Measurements from ENCODE around the gene DUOX1.

Gene DUOX1

DNA sequence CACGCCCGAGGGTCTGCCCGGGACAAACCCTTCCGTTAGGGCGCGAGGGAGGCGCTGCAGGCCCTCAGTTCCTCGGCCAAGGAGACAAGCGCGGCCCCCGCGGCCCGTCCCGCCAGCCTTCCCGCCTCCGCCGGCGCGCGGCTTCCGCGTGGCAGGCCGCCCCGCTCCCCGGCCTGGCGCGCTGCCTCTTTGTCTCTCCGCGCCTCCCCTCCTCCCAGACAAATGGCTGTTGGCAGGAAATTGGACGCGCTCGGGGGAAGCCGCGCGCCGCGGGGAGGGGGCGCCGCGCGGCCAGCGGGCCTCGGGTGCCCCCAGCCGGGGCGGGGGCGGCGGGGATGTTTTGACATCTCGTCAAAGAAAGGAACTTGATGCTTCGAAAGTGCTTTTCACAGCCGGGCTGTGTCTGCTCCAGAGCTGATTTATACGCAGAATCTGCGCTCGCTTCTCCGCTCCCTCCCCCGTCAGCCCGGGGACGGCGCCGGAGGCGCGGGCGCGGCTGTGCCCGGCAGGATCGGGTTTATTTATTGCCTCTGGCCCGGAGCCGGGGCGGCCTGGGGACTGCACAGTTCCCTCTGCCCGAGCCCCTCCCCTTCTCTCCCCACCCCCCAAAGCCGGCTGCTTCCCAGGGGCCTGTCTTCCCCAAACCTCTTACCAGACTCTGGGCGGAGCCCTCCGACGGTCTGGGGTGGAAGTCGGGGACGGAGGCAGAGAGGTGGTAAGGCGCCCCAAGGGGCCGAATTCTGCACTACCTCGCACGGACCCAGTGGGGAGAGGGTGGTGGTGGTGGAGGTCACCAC, 37.2 kb downstream of the DUOX1 start:
- peak; percentile 96 for FAIRE-seq
- DNase-seq (ENCODE audit: insufficient read length) = peak; percentile 90
- TF ChIP-seq POLR2AphosphoS5 (IDR thresholded peaks at IDR 0.05; ENCODE audit: low read depth, low read length) (no peak; the same call in 1 of the 2 replicates), POLR2A (IDR thresholded peaks at IDR 0.05; ENCODE audit: low read depth, low read length) (peak; percentile 71), TAF1 (IDR thresholded peaks at IDR 0.05; ENCODE audit: borderline replicate concordance, low read depth, low read length) (peak; percentile 31; the same call in 1 of the 2 replicates)

- FAIRE-seq (no peak), DNase-seq (ENCODE audit: insufficient read length) (no peak)
- TF ChIP-seq TAF1 (IDR thresholded peaks at IDR 0.05; ENCODE audit: borderline replicate concordance, low read depth, low read length) = no peak
- TF ChIP-seq POLR2A (IDR thresholded peaks at IDR 0.05; ENCODE audit: low read depth, low read length) = no peak
- TF ChIP-seq POLR2AphosphoS5 (IDR thresholded peaks at IDR 0.05; ENCODE audit: low read depth, low read length) = no peak
These were observed 37.9 kb downstream of the DUOX1 start for GRCh38 chr15:45167631-45168205.

GRCh38 chr15:45168286-45168685, 38.5 kb downstream of the DUOX1 start:
- no peak for DNase-seq (ENCODE audit: insufficient read length)
- TF ChIP-seq POLR2A (IDR thresholded peaks at IDR 0.05; ENCODE audit: low read depth, low read length) (no peak), TAF1 (IDR thresholded peaks at IDR 0.05; ENCODE audit: borderline replicate concordance, low read depth, low read length) (no peak), POLR2AphosphoS5 (IDR thresholded peaks at IDR 0.05; ENCODE audit: low read depth, low read length) (no peak)
- no peak for FAIRE-seq

DNA sequence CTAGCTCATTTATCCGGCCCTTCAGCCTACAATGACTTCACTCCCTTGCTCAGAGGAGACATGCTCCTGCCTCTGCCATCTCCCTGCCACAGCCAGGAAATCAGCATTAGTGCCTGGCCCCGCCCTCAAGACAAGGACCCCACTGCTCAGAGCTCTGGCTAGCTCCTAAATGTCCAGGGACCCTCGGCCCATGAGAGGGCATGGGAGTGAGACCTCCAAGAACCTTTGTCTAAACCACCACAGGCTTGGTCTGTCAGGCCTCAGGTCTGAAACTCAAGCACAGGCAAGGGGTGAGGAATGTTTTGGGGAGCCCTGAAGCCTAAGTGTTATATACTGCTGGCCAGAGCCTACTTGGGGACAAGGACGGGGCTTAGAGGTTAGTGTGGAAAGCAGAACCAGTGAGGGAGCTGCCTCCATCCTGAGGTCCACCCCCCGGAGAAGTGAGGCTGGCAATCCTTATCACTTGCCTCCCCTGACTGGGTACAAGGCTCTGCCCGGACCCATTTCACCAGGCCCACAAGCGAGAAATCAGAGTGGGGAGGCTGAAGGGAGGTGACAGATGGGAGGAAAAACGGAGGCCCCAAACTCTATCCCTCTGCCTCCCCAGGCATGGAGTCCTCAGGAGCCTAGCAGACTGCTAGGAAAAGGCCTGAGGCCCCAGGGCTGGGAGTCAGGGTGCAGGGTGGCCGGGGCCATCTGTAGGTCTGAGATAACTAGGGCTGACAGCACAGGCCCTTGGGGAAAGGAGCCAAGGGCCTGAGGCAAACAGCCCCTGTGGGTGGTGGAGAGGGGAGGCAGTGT, 39.2 kb downstream of the DUOX1 start:
- no peak for DNase-seq (ENCODE audit: insufficient read length)
- no peak for FAIRE-seq
- TF ChIP-seq POLR2AphosphoS5 (IDR thresholded peaks at IDR 0.05; ENCODE audit: low read depth, low read length) = no peak
- TF ChIP-seq POLR2A (IDR thresholded peaks at IDR 0.05; ENCODE audit: low read depth, low read length) = no peak
- no peak for TF ChIP-seq TAF1 (IDR thresholded peaks at IDR 0.05; ENCODE audit: borderline replicate concordance, low read depth, low read length)

DNA sequence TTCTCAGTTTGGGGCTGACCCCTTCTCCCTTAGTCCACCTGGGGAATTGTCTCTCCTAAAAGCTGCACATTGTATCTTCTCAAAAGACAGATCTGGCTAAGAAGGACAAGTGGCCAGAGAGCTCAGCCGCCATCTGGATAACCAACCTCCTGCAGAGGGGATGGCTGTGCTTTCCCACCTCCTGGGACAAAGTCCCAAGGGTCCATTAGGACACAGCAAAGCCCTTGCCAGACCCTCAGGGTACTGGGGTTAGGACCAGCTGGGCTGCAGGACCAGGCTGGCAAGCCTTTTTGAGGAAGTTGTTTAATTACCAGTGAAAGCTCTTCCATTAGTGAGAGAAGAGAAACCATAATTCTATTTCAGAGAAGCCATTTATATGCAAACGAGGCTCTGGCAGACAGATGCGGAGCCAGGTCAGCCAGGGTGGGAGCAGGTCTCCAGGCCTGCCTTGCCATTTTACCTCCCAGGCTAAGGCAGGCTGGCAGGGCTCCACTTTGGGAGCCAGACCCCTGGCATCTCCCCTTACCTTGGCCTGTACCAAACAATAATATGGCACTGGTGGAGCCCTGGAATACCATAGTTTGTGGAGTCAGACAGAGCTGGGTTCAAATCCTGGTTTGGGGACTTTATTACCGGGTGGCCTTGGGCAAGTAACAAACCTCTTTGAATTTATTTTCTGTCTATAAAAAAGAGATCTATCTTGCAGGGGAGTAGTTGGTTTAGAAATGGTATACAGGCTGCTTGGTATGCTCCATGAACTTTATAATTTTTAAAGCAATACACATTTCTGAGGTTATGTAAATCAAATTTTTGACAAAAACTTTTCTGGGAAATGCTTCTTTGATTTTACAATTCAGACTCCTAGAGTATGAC, 40.0 kb downstream of the DUOX1 start:
- TF ChIP-seq TAF1 (IDR thresholded peaks at IDR 0.05; ENCODE audit: borderline replicate concordance, low read depth, low read length) = no peak
- no peak for TF ChIP-seq POLR2A (IDR thresholded peaks at IDR 0.05; ENCODE audit: low read depth, low read length)
- no peak for FAIRE-seq
- no peak for DNase-seq (ENCODE audit: insufficient read length)

DNA sequence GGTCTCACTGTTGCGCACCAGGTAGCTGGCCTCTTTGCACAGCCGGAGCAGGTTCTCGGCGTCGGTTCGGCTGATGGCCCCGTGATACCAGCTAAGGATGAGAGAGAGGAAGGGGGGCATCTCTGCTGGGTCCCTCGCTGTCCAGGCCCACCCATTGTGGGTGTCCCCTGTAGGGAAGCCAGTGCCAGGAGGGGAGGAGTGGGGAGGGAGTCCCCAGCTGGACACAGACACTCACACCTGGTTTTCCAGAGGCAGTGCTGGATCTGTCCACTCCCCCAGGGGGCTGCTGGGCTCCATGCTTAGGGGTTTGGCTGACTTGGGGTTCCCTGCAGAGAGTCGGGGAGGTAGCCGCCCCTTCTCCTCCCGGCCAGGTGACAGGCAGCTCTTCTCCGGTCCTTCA, 42.1 kb downstream of the DUOX1 start:
- no peak for DNase-seq (ENCODE audit: insufficient read length)
- FAIRE-seq = no peak

GRCh38 chr15:45174069-45174468, 44.3 kb downstream of the DUOX1 start:
- FAIRE-seq (no peak), DNase-seq (ENCODE audit: insufficient read length) (no peak)
- TF ChIP-seq POLR2AphosphoS5 (IDR thresholded peaks at IDR 0.05; ENCODE audit: low read depth, low read length) (no peak), POLR2A (IDR thresholded peaks at IDR 0.05; ENCODE audit: low read depth, low read length) (no peak), TAF1 (IDR thresholded peaks at IDR 0.05; ENCODE audit: borderline replicate concordance, low read depth, low read length) (no peak)

More for the DNA sequence above, 42.1 kb downstream of the DUOX1 start:
- no peak for TF ChIP-seq POLR2AphosphoS5 (IDR thresholded peaks at IDR 0.05; ENCODE audit: low read depth, low read length)
- no peak for TF ChIP-seq TAF1 (IDR thresholded peaks at IDR 0.05; ENCODE audit: borderline replicate concordance, low read depth, low read length)
- no peak for TF ChIP-seq POLR2A (IDR thresholded peaks at IDR 0.05; ENCODE audit: low read depth, low read length)

DNA sequence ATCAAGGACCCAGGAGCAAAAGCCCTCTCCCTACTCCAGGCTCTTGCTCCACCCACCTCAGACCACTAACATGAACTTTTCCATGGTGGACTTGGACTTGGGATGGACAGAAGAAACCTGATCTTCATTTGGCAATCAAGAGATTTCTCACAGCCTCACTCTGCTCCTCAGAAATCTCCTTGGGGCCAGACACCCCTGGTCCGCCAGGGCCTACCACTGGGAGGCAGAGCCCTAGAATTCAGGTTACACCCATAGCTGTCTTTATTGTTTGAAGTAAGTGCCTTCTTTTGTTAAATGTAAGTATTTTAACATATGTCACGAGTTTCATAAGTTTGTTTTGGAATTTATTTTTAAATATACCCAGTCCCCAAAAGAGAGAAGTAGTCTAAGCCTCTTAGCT, 44.8 kb downstream of the DUOX1 start:
- no peak for TF ChIP-seq POLR2AphosphoS5 (IDR thresholded peaks at IDR 0.05; ENCODE audit: low read depth, low read length)
- TF ChIP-seq POLR2A (IDR thresholded peaks at IDR 0.05; ENCODE audit: low read depth, low read length) = no peak
- TF ChIP-seq TAF1 (IDR thresholded peaks at IDR 0.05; ENCODE audit: borderline replicate concordance, low read depth, low read length) = no peak
- FAIRE-seq (no peak), DNase-seq (ENCODE audit: insufficient read length) (no peak)

GRCh38 chr15:45177285-45177684, 47.5 kb downstream of the DUOX1 start:
- no peak for FAIRE-seq
- no peak for TF ChIP-seq POLR2A (IDR thresholded peaks at IDR 0.05; ENCODE audit: low read depth, low read length)
- TF ChIP-seq TAF1 (IDR thresholded peaks at IDR 0.05; ENCODE audit: borderline replicate concordance, low read depth, low read length) = no peak
- no peak for TF ChIP-seq POLR2AphosphoS5 (IDR thresholded peaks at IDR 0.05; ENCODE audit: low read depth, low read length)
- DNase-seq (ENCODE audit: insufficient read length) = no peak

DNA sequence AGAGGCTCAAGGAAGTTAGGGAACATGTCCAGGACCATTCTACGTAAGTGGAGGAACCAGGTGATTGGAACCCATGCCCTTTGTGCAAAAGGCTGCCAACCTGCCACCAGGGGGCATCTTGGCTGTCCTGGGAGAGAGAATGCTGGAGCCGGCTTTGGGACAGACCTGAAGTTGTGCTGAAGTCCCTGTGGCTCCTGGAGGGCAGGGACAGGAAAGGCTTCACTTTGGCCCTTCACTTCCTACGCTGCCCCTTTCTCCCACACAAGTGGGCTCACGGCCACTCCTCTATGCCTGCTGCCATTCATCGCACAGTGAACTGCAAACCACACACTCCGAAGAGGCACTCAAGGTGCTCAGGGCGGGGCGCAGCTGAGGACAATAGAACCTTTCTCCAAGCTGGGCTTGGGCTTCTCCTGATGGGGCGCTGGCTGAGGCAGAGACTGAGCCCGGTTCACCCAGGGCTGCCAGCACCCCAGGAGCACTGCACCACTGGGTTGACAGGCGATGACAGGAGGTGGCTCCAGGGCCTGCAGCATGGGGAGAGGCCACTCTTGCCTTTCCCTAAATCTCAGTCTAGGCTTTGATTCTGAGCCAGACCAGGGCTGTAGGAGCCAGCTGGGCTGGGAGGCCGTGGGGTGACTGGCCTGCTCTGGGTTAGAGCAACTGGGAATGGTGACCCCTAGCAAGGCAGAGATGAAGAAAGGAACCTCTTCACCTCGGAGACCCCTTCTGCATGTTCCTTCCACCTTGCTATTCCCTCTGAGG, 49.6 kb downstream of the DUOX1 start:
- TF ChIP-seq POLR2A (IDR thresholded peaks at IDR 0.05; ENCODE audit: low read depth, low read length) (no peak), TAF1 (IDR thresholded peaks at IDR 0.05; ENCODE audit: borderline replicate concordance, low read depth, low read length) (no peak), POLR2AphosphoS5 (IDR thresholded peaks at IDR 0.05; ENCODE audit: low read depth, low read length) (no peak)
- DNase-seq (ENCODE audit: insufficient read length) (no peak), FAIRE-seq (no peak)

Data from GM12892 (cell line).